OCI-LY7 (cell line): Measurements from ENCODE around the gene TBXA2R. TPM values are rescaled to one million over a fixed set of nuclear protein-coding genes. Genes with fewer than 3 reads are reported as not detected.

Experiments used
- BruUV-seq: library from RNA; stranded (reverse); fragments of 400-500 nt; replicated peaks from 2 replicates; lab custom pipeline; 2021; lab: Mats Ljungman, UMichigan
- CTCF ChIA-PET: fragments of 300-600 bp; sonication (Branson Sonifier 250); formaldehyde crosslinking; loops from one replicate; lab custom pipeline; 2022; ENCODE audit warnings: antibody characterized with exemption; ENCODE audit not compliant: unreplicated experiment; lab: Charles Lee
- POLR2A ChIA-PET: fragments of 300-600 bp; sonication (Branson Sonifier 250); formaldehyde crosslinking; loops from one replicate; lab custom pipeline; 2022; ENCODE audit warnings: antibody characterized with exemption; lab: Charles Lee
- DNase-seq: peaks from one replicate; pipeline ENCODE4 v3.0.0-alpha.2; 2015; ENCODE audit warnings: low spot score
- H2AFZ ChIP-seq: fragments of 200-600 bp; sonication (generic), shearing (Covaris generic); 2 replicates; pipeline ENCODE4 v1.6.1; 2014; ENCODE audit warnings: mild to moderate bottlenecking, antibody characterized with exemption, low read length, moderate library complexity
- H3K27ac ChIP-seq: fragments of 200-600 bp; sonication (generic); 2 replicates; pipeline ENCODE4 v1.5.1; 2014; ENCODE audit warnings: mixed run types, low read depth, mild to moderate bottlenecking, moderate library complexity, low read length, inconsistent platforms; ENCODE audit not compliant: poor library complexity, severe bottlenecking
- H3K36me3 ChIP-seq: fragments of 200-600 bp; sonication (generic); 2 replicates; pipeline ENCODE4 v1.6.1; 2014; ENCODE audit warnings: mild to moderate bottlenecking, antibody characterized with exemption, low read length, moderate library complexity, mixed read lengths; ENCODE audit not compliant: insufficient read depth
- H3K4me1 ChIP-seq: fragments of 200-600 bp; sonication (generic); 2 replicates; pipeline ENCODE4 v1.5.1; 2014; ENCODE audit warnings: mild to moderate bottlenecking, low read length; ENCODE audit not compliant: insufficient read depth, poor library complexity, severe bottlenecking
- H3K4me2 ChIP-seq: fragments of 200-600 bp; sonication (generic); 2 replicates; pipeline ENCODE4 v1.6.1; 2014; ENCODE audit warnings: mild to moderate bottlenecking, low read length
- H3K4me3 ChIP-seq: fragments of 200-600 bp; sonication (generic); 2 replicates; pipeline ENCODE4 v1.5.1; 2014; ENCODE audit warnings: mild to moderate bottlenecking, low read depth, low read length; ENCODE audit not compliant: poor library complexity, severe bottlenecking
- H3K79me2 ChIP-seq: fragments of 200-600 bp; sonication (generic); 2 replicates; pipeline ENCODE4 v1.6.1; 2016; ENCODE audit warnings: low read depth, mild to moderate bottlenecking, low read length, moderate library complexity, mixed read lengths; ENCODE audit not compliant: insufficient read depth
- H3K9me2 ChIP-seq: fragments of 200-600 bp; sonication (generic); 2 replicates; pipeline ENCODE4 v1.6.1; 2016; ENCODE audit warnings: mild to moderate bottlenecking, low read length, mixed read lengths; ENCODE audit not compliant: insufficient read depth
- H3K9me3 ChIP-seq: fragments of 200-600 bp; sonication (generic); 2 replicates; pipeline ENCODE4 v1.6.1; 2014; ENCODE audit warnings: mild to moderate bottlenecking, mixed run types, low read length, mixed read lengths
- H4K20me1 ChIP-seq: fragments of 200-600 bp; sonication (generic); 2 replicates; pipeline ENCODE4 v1.6.1; 2014; ENCODE audit warnings: mild to moderate bottlenecking, antibody characterized with exemption, low read length, moderate library complexity, mixed read lengths; ENCODE audit not compliant: insufficient read depth
- EZH2phosphoT487 ChIP-seq: fragments of 200-600 bp; sonication (generic); IDR thresholded peaks from 2 replicates; pipeline ENCODE4 v1.6.1; 2018; ENCODE audit warnings: low read depth, borderline replicate concordance, mild to moderate bottlenecking, mixed run types, antibody characterized with exemption, low read length, moderate library complexity, mixed read lengths
- intact Hi-C: fragments of 100-400 bp; cut with micrococcal nuclease; formaldehyde crosslinking; loops from one replicate; pipeline ENCODE4 v1.10.0; 2022; ENCODE audit not compliant: unreplicated experiment
- total RNA-seq, 2 experiments: library from RNA; depleted of rRNA in 1 of 2; stranded (reverse); fragments of >200 nt in 1 of 2; shearing (Covaris generic) in 1 of 2; gene quantifications; 2 replicates each; pipeline ENCODE4 v1.2.3, GENCODE V29; 2014 to 2022
- TF ChIP-seq, protein P1 (sequence below): fragments of 200-600 bp; sonication (generic); conservative IDR thresholded peaks from 2 replicates; pipeline ENCODE4 v1.5.1; 2014; ENCODE audit warnings: mild to moderate bottlenecking, antibody characterized with exemption, low read length, moderate library complexity, mixed read lengths

The TBXA2R gene
- total RNA-seq, 2 experiments from 2014 or later = not detected

DNA sequence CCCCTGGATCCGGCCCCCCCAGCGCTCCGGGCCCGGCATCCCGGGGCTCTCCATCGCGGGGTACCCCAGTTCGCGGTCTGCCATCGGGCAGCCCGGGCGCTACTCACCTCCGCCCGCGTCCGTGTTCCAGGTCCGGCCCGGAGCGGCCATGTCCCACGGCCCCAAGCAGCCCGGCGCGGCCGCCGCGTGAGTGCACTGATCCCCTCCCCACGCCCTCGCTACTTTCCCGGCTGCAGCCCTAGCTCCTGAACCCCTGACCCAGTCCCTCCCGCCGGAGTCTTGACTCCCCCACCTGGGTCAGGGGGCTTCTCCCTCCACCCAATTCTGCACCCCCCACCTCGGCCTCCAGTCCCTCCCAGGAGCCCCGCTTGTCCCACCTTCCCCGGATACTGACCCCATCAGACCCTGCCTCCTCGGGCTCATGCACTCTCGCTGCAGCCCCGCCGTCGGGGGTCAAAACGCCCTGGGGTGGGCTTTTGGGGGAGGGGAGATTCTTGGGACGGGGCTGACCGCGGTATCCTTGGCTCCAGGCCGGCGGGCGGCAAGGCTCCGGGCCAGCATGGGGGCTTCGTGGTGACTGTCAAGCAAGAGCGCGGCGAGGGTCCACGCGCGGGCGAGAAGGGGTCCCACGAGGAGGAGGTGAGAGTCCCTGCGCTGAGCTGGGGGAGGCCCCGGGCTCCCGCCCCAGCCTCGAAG is 33.4 kb downstream of the TBXA2R start:
- DNase-seq = peak; percentile 61
- Histone ChIP-seq H3K4me3 (peak overlapping the region; percentile 98), H3K27ac (peak overlapping the region; percentile 74), H3K9me3 (no peaks in the 10 kb centered on the region), H3K4me2 (peak overlapping the region; percentile 88), H3K9me2 (no peaks in the 10 kb centered on the region), H2AFZ (peak overlapping the region; percentile 3; the same call in 1 of the 2 replicates), H4K20me1 (no peaks in the 10 kb centered on the region), H3K4me1 (peaks cover 6% of the 10 kb centered on the region), H3K36me3 (peaks cover 25% of the 10 kb centered on the region), H3K79me2 (peaks cover 5% of the 10 kb centered on the region; the same call in 1 of the 2 replicates)
- intact Hi-C loops = loop anchor here (5.0 kb wide), 1 partner anchor 66 kb away; the partner anchor contains the start of gene FZR1
- CTCF ChIA-PET = no interaction called here
- TF ChIP-seq EZH2phosphoT487 = no peak
- TF ChIP-seq, protein P1, sequence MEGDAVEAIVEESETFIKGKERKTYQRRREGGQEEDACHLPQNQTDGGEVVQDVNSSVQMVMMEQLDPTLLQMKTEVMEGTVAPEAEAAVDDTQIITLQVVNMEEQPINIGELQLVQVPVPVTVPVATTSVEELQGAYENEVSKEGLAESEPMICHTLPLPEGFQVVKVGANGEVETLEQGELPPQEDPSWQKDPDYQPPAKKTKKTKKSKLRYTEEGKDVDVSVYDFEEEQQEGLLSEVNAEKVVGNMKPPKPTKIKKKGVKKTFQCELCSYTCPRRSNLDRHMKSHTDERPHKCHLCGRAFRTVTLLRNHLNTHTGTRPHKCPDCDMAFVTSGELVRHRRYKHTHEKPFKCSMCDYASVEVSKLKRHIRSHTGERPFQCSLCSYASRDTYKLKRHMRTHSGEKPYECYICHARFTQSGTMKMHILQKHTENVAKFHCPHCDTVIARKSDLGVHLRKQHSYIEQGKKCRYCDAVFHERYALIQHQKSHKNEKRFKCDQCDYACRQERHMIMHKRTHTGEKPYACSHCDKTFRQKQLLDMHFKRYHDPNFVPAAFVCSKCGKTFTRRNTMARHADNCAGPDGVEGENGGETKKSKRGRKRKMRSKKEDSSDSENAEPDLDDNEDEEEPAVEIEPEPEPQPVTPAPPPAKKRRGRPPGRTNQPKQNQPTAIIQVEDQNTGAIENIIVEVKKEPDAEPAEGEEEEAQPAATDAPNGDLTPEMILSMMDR = no peak
- POLR2A ChIA-PET = interaction anchor here (0.6 to 1.4 kb wide), 3 partner anchors 16 to 248 kb away, joined by 3 to 5 read pairs (median 4); partner anchors contain the start of gene MFSD12
- no TSS peak for BruUV-seq

DNA sequence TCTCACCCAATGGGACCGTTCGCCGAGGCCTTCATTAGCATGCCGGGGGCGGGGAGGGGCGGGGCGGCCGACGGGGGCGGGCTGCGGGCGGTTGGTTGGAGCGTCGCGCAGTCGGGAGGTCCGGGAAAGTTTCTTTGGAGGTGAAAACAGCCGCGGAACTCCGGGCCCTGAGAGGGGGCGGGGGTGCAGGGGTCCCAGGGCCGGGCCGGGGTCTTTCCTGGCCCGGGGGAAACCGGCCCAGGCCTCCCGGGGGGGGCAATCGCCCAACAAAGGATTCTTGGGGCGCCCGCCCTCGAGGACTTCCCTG is 33.9 kb downstream of the TBXA2R start, which contains the start of gene HMG20B:
TSS of gene HMG20B (plus strand) at position 90 of the 307 bp plus-strand sequence. CDS start 366 bp downstream, outside the sequence.
- Histone ChIP-seq H3K79me2 (peaks cover 5% of the 10 kb centered on the region; the same call in 1 of the 2 replicates), H3K9me3 (no peaks in the 10 kb centered on the region), H3K4me1 (peaks cover 6% of the 10 kb centered on the region), H3K27ac (peak within 1 kb of the TSS; percentile 74), H3K4me3 (peak within 1 kb of the TSS; percentile 98), H3K4me2 (peak within 1 kb of the TSS; percentile 88), H4K20me1 (no peaks in the 10 kb centered on the region), H3K9me2 (no peaks in the 10 kb centered on the region), H2AFZ (peak within 1 kb of the TSS; percentile 40; the same call in 1 of the 2 replicates), H3K36me3 (peaks cover 25% of the 10 kb centered on the region)
- ChIA-PET CTCF (no interaction called here), POLR2A (no interaction called here)
- TF ChIP-seq, protein P1 = no peak
- no peak for TF ChIP-seq EZH2phosphoT487
- intact Hi-C loops = loop anchor here (1.0 to 5.0 kb wide), 2 partner anchors 16 to 66 kb away; partner anchors contain the start of genes FZR1 and MFSD12
- DNase-seq = no peak
- no TSS peak for BruUV-seq
